Measurements from ENCODE around the gene MYOZ3. TPM values are rescaled to one million over a fixed set of nuclear protein-coding genes. Genes with fewer than 3 reads are reported as not detected.

MYOZ3 gene
- total and polyA plus RNA-seq, 4 donors = 0.03 to 0.09 (median 0.04) TPM; not detected in 1

DNA sequence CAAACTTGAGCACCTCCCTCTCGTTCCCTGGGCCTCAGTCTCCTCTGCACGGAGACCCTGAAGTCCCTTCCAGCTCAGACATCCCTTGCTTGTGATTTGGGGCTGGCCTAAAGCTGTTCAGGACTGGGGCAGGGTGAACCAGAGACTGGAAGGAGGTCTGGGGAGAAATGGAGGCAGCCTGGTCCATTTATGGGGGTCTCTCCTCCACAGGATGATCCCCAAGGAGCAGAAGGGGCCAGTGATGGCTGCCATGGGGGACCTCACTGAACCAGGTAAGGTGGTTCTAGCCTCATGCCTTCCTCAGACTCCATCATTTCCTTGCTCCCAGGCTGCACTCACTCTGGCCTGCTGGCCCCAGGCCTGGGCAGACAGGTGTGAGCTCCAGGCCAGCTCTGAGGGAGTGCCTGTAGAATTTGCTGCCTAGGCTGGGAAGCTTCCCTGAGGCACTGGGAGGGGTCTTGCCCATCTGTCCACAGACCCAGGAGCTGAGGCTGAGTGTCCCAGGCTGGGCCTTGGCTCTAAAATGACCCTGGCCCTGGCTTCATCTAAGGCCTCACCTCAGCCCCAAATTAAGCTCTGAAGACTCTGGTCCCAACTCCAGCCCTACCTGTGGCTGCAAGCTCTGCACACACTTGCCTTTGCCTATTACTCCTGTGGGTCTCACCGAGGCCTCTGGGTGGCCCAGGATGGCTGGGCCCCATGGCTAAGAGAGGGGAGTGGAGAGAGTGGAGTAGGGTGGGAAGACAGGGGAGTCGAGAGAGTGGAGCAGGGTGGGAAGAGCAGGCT, 1.9 kb downstream of the MYOZ3 start:
- no peak overlapping the region for H3K27ac ChIP-seq (ENCODE audit: low read depth in 1 of 2, low read length in 2 of 2)
- peaks cover 0 to 7% (median 4%) of the 10 kb centered on the region in 4 donors for H3K4me1 ChIP-seq (ENCODE audit: control insufficient read depth in 4 of 4, insufficient read depth in 4 of 4, low read length in 3 of 4)
- no peak overlapping the region for H3K4me3 ChIP-seq (ENCODE audit: low read depth in 1 of 3, low read length in 3 of 3)
- no peaks in the 10 kb centered on the region for H3K9me3 ChIP-seq (ENCODE audit: control insufficient read depth in 4 of 4, low read length in 3 of 4)
- H3K36me3 ChIP-seq (ENCODE audit: control insufficient read depth in 4 of 4, insufficient read depth in 3 of 4, low read depth in 1 of 4, low read length in 3 of 4) = no peaks in the 10 kb centered on the region
- TF ChIP-seq HNF4A (conservative IDR thresholded peaks at IDR 0.05) (no peak), HNF4G (IDR thresholded peaks at IDR 0.05) (no peak), RAD21 (IDR thresholded peaks at IDR 0.05) (no peak), SP1 (IDR thresholded peaks at IDR 0.05) (no peak), RXRA (IDR thresholded peaks at IDR 0.05) (no peak)
- TF ChIP-seq, protein P1, sequence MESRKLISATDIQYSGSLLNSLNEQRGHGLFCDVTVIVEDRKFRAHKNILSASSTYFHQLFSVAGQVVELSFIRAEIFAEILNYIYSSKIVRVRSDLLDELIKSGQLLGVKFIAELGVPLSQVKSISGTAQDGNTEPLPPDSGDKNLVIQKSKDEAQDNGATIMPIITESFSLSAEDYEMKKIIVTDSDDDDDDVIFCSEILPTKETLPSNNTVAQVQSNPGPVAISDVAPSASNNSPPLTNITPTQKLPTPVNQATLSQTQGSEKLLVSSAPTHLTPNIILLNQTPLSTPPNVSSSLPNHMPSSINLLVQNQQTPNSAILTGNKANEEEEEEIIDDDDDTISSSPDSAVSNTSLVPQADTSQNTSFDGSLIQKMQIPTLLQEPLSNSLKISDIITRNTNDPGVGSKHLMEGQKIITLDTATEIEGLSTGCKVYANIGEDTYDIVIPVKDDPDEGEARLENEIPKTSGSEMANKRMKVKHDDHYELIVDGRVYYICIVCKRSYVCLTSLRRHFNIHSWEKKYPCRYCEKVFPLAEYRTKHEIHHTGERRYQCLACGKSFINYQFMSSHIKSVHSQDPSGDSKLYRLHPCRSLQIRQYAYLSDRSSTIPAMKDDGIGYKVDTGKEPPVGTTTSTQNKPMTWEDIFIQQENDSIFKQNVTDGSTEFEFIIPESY (IDR thresholded peaks at IDR 0.05) = no peak
- TF ChIP-seq, protein P2, sequence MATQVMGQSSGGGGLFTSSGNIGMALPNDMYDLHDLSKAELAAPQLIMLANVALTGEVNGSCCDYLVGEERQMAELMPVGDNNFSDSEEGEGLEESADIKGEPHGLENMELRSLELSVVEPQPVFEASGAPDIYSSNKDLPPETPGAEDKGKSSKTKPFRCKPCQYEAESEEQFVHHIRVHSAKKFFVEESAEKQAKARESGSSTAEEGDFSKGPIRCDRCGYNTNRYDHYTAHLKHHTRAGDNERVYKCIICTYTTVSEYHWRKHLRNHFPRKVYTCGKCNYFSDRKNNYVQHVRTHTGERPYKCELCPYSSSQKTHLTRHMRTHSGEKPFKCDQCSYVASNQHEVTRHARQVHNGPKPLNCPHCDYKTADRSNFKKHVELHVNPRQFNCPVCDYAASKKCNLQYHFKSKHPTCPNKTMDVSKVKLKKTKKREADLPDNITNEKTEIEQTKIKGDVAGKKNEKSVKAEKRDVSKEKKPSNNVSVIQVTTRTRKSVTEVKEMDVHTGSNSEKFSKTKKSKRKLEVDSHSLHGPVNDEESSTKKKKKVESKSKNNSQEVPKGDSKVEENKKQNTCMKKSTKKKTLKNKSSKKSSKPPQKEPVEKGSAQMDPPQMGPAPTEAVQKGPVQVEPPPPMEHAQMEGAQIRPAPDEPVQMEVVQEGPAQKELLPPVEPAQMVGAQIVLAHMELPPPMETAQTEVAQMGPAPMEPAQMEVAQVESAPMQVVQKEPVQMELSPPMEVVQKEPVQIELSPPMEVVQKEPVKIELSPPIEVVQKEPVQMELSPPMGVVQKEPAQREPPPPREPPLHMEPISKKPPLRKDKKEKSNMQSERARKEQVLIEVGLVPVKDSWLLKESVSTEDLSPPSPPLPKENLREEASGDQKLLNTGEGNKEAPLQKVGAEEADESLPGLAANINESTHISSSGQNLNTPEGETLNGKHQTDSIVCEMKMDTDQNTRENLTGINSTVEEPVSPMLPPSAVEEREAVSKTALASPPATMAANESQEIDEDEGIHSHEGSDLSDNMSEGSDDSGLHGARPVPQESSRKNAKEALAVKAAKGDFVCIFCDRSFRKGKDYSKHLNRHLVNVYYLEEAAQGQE (IDR thresholded peaks at IDR 0.05) = no peak
- TF ChIP-seq, protein P3, sequence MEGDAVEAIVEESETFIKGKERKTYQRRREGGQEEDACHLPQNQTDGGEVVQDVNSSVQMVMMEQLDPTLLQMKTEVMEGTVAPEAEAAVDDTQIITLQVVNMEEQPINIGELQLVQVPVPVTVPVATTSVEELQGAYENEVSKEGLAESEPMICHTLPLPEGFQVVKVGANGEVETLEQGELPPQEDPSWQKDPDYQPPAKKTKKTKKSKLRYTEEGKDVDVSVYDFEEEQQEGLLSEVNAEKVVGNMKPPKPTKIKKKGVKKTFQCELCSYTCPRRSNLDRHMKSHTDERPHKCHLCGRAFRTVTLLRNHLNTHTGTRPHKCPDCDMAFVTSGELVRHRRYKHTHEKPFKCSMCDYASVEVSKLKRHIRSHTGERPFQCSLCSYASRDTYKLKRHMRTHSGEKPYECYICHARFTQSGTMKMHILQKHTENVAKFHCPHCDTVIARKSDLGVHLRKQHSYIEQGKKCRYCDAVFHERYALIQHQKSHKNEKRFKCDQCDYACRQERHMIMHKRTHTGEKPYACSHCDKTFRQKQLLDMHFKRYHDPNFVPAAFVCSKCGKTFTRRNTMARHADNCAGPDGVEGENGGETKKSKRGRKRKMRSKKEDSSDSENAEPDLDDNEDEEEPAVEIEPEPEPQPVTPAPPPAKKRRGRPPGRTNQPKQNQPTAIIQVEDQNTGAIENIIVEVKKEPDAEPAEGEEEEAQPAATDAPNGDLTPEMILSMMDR (IDR thresholded peaks at IDR 0.05; ENCODE audit: low read depth, low read length, missing input control) = no peak
- TF ChIP-seq, protein P4, sequence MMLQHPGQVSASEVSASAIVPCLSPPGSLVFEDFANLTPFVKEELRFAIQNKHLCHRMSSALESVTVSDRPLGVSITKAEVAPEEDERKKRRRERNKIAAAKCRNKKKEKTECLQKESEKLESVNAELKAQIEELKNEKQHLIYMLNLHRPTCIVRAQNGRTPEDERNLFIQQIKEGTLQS (IDR thresholded peaks at IDR 0.05) = no peak
- no peak for DNase-seq (ENCODE audit: low spot score)
- H3K27me3 ChIP-seq (ENCODE audit: control insufficient read depth in 4 of 4, insufficient read depth in 4 of 4, low read length in 3 of 4) = no peaks in the 10 kb centered on the region
- H3K9ac ChIP-seq (ENCODE audit: low read depth in 1 of 2, low read length in 2 of 2) = no peak overlapping the region
- 86% methylated on average over 4 of the region's 4 CpGs for WGBS

DNA sequence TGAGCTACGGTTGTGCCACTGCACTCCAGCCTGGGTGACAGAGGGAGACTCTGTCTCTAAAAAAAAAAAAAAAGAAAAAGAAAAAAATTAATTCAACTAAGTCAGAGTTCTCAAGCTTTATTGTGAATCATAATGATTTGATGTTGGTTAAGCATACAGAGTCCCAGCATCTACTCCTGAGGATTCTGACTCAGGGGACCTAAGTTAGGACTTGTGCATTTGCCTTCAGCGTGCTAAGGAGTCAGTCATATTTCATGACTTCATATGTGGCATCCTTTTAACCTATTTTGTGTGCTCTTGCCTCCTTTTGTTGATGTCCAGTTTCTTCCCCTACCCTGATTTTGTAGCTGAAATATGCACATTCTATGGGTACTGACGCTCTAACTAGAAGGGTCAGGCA, 2.9 kb downstream of the MYOZ3 start:
- Histone ChIP-seq H3K27ac (ENCODE audit: low read depth in 1 of 2, low read length in 2 of 2) (no peak overlapping the region), H3K4me3 (ENCODE audit: low read depth in 1 of 3, low read length in 3 of 3) (no peak overlapping the region), H3K4me1 (ENCODE audit: control insufficient read depth in 4 of 4, insufficient read depth in 4 of 4, low read length in 3 of 4) (no peaks in the 10 kb centered on the region), H3K36me3 (ENCODE audit: control insufficient read depth in 4 of 4, insufficient read depth in 3 of 4, low read depth in 1 of 4, low read length in 3 of 4) (no peaks in the 10 kb centered on the region), H3K9ac (ENCODE audit: low read depth in 1 of 2, low read length in 2 of 2) (no peak overlapping the region), H3K9me3 (ENCODE audit: control insufficient read depth in 4 of 4, low read length in 3 of 4) (no peaks in the 10 kb centered on the region), H3K27me3 (ENCODE audit: control insufficient read depth in 4 of 4, insufficient read depth in 4 of 4, low read length in 3 of 4) (no peaks in the 10 kb centered on the region)
- TF ChIP-seq, protein P3 (IDR thresholded peaks at IDR 0.05; ENCODE audit: low read depth, low read length, missing input control) = no peak
- TF ChIP-seq YY1 (IDR thresholded peaks at IDR 0.05) (no peak), RXRA (IDR thresholded peaks at IDR 0.05) (no peak), FOXA1 (IDR thresholded peaks at IDR 0.05) (no peak)
- DNase-seq (ENCODE audit: low spot score) = no peak
- WGBS = 90% methylated on average over 3 of the region's 3 CpGs

All from liver (tissue), 9 donors.